ENCODE data around the gene RASSF9.

RASSF9 gene

GRCh38 chr12:85836197-85837090, at the start of gene RASSF9:
Gene RASSF9 (minus strand): TSS chr12:85836409. CDS start chr12:85836201, 208 bp downstream.
- H3K27ac ChIP-seq: no peak within 1 kb of the TSS
- TF ChIP-seq ZFX (IDR thresholded peaks at IDR 0.05; ENCODE audit: borderline replicate concordance) (no peak), CTCF (IDR thresholded peaks at IDR 0.05) (no peak)

GRCh38 chr12:85883763-85884162, 47.6 kb upstream of the RASSF9 start:
- TF ChIP-seq CTCF (IDR thresholded peaks at IDR 0.05) (no peak), ZFX (IDR thresholded peaks at IDR 0.05; ENCODE audit: borderline replicate concordance) (no peak)
- no peak overlapping the region for H3K27ac ChIP-seq

GRCh38 chr12:85877459-85877858, 41.2 kb upstream of the RASSF9 start:
- no peak overlapping the region for H3K27ac ChIP-seq
- TF ChIP-seq ZFX (IDR thresholded peaks at IDR 0.05; ENCODE audit: borderline replicate concordance) (no peak), CTCF (IDR thresholded peaks at IDR 0.05) (no peak)

- H3K27ac ChIP-seq: no peak within 1 kb of the TSS
- TF ChIP-seq CTCF (IDR thresholded peaks at IDR 0.05) (no peak), ZFX (IDR thresholded peaks at IDR 0.05; ENCODE audit: borderline replicate concordance) (no peak)
These were observed 37.8 kb upstream of the RASSF9 start, which contains the start of gene NTS for GRCh38 chr12:85874031-85874461. Gene NTS (plus strand): TSS chr12:85874295. CDS start chr12:85874404, 109 bp downstream.

- TF ChIP-seq ZFX (IDR thresholded peaks at IDR 0.05; ENCODE audit: borderline replicate concordance): no peak
- TF ChIP-seq CTCF (IDR thresholded peaks at IDR 0.05): peak; percentile 96
- H3K27ac ChIP-seq: no peak overlapping the region
These were observed 36.4 kb upstream of the RASSF9 start for GRCh38 chr12:85872497-85873091.

GRCh38 chr12:85866986-85867776, 31.0 kb upstream of the RASSF9 start:
- H3K27ac ChIP-seq: no peak overlapping the region
- TF ChIP-seq ZFX (IDR thresholded peaks at IDR 0.05; ENCODE audit: borderline replicate concordance): no peak
- peak; percentile 93 for TF ChIP-seq CTCF (IDR thresholded peaks at IDR 0.05)
